H1 (cell line): ENCODE data around the gene CCDC71L.

Source experiments
- CTCF ChIP-seq, 3 experiments: IDR thresholded peaks; 1 replicate in 2 of 3; 2 replicates in 1 of 3; pipeline versions ENCODE4 v1.5.1 to v1.6.1; 2011; ENCODE audit warnings: low read length in 3 of 3, mild to moderate bottlenecking in 3 of 3, inconsistent platforms in 2 of 3, low read depth in 1 of 3, moderate library complexity in 1 of 3; ENCODE audit not compliant: insufficient read depth in 1 of 3; ENCODE audit errors: control extremely low read depth in 1 of 3
- EP300 ChIP-seq, 2 experiments: IDR thresholded peaks; 1 replicate in 1 of 2; 2 replicates in 1 of 2; pipeline ENCODE4 v1.6.1; 2011 to 2012; ENCODE audit warnings: low read depth in 2 of 2, low read length in 2 of 2, mild to moderate bottlenecking in 2 of 2, borderline replicate concordance in 1 of 2, inconsistent platforms in 1 of 2, moderate library complexity in 1 of 2
- EZH2 ChIP-seq: fragments of 200-600 bp; sonication (generic); IDR thresholded peaks from 2 replicates; pipeline ENCODE4 v1.7.1; 2012; ENCODE audit warnings: low read depth, mild to moderate bottlenecking, moderate library complexity, low read length, inconsistent platforms; ENCODE audit not compliant: severe bottlenecking
- JUN ChIP-seq: IDR thresholded peaks from 2 replicates; pipeline ENCODE4 v1.6.1; 2011; ENCODE audit warnings: low read depth, mild to moderate bottlenecking, improper control_type of control experiment, low read length
- MAX ChIP-seq: IDR thresholded peaks from 2 replicates; pipeline ENCODE4 v1.6.1; 2012; ENCODE audit warnings: inconsistent platforms
- POLR2A ChIP-seq, 2 experiments: IDR thresholded peaks; 1 replicate in 1 of 2; 2 replicates in 1 of 2; pipeline ENCODE4 v1.6.1; 2011; ENCODE audit warnings: low read depth in 2 of 2, low read length in 2 of 2, mild to moderate bottlenecking in 2 of 2; ENCODE audit errors: control extremely low read depth in 1 of 2
- POLR2AphosphoS5 ChIP-seq: IDR thresholded peaks from 2 replicates; pipeline ENCODE4 v1.6.1; 2011; ENCODE audit warnings: low read depth, low read length
- RXRA ChIP-seq: IDR thresholded peaks from 2 replicates; pipeline ENCODE4 v1.6.1; 2011; ENCODE audit warnings: low read depth, mild to moderate bottlenecking, low read length, moderate library complexity; ENCODE audit not compliant: insufficient read depth
- SIN3A ChIP-seq, 2 experiments: IDR thresholded peaks in 1 of 2; conservative IDR thresholded peaks in 1 of 2; 2 replicates each; pipeline ENCODE4 v1.6.1; 2011 to 2012; ENCODE audit warnings: low read length in 2 of 2, improper control_type of control experiment in 1 of 2, low read depth in 1 of 2, mild to moderate bottlenecking in 1 of 2

GRCh38 chr7:106644999-106645398, 16.0 kb downstream of the CCDC71L start:
- TF ChIP-seq CTCF (IDR thresholded peaks at IDR 0.05; ENCODE audit: control extremely low read depth in 1 of 3, insufficient read depth in 1 of 3, low read depth in 1 of 3, low read length in 3 of 3): no peak
- TF ChIP-seq POLR2A (IDR thresholded peaks at IDR 0.05; ENCODE audit: control extremely low read depth in 1 of 2, low read depth in 2 of 2, low read length in 2 of 2): no peak
- no peak for TF ChIP-seq POLR2AphosphoS5
- no peak for TF ChIP-seq SIN3A (conservative IDR thresholded peaks at IDR 0.05 in 1 of 2, IDR thresholded peaks at IDR 0.05 in 1 of 2; ENCODE audit: low read depth in 1 of 2, low read length in 2 of 2)
- TF ChIP-seq EP300 (IDR thresholded peaks at IDR 0.05; ENCODE audit: borderline replicate concordance in 1 of 2, low read depth in 2 of 2, low read length in 2 of 2): no peak
- no peak for TF ChIP-seq MAX
- no peak for TF ChIP-seq EZH2
- TF ChIP-seq JUN: no peak
- TF ChIP-seq RXRA: no peak
